GM21528 (cell line): Measurements from ENCODE around the gene SREBF1.

Source experiments
- ATAC-seq: cut with Tn5 transposase; IDR thresholded peaks from one replicate; pipeline ENCODE4 v1.9.1; 2021; ENCODE audit warnings: mild to moderate bottlenecking, moderate library complexity; ENCODE audit not compliant: unreplicated experiment, low FRiP score

Gene SREBF1

GRCh38 chr17:17798573-17799255 lies 38.1 kb downstream of the SREBF1 start:
- no peak for ATAC-seq

GRCh38 chr17:17798010-17798556 lies 38.7 kb downstream of the SREBF1 start:
- no peak for ATAC-seq

GRCh38 chr17:17797119-17797809 lies 39.5 kb downstream of the SREBF1 start:
- ATAC-seq, result no peak

GRCh38 chr17:17796787-17797061 lies 40.1 kb downstream of the SREBF1 start:
- ATAC-seq, result no peak

GRCh38 chr17:17795946-17796786 lies 40.6 kb downstream of the SREBF1 start:
- no peak for ATAC-seq

GRCh38 chr17:17795296-17795695 lies 41.5 kb downstream of the SREBF1 start:
- ATAC-seq, result no peak

- no peak for ATAC-seq
These were observed 42.4 kb downstream of the SREBF1 start for GRCh38 chr17:17794382-17794781.

- no peak for ATAC-seq
These were observed 43.2 kb downstream of the SREBF1 start for GRCh38 chr17:17793378-17794214.

- no peak for ATAC-seq
These were observed 44.0 kb downstream of the SREBF1 start for GRCh38 chr17:17792551-17793377.

GRCh38 chr17:17792037-17792550 lies 44.7 kb downstream of the SREBF1 start:
- ATAC-seq, result no peak

GRCh38 chr17:17790637-17791464 lies 45.9 kb downstream of the SREBF1 start:
- no peak for ATAC-seq

- ATAC-seq, result no peak
These were observed 46.8 kb downstream of the SREBF1 start for GRCh38 chr17:17789828-17790636.

- ATAC-seq, result no peak
These were observed 47.4 kb downstream of the SREBF1 start for GRCh38 chr17:17789410-17789809.

- no peak for ATAC-seq
These were observed 47.8 kb downstream of the SREBF1 start for GRCh38 chr17:17788967-17789366.

GRCh38 chr17:17787568-17787967 lies 49.2 kb downstream of the SREBF1 start:
- no peak for ATAC-seq

- ATAC-seq, result no peak
These were observed 49.8 kb downstream of the SREBF1 start for GRCh38 chr17:17786998-17787397.

- no peak for ATAC-seq
These were observed 51.4 kb downstream of the SREBF1 start for GRCh38 chr17:17785407-17785806.
